Suppressor macrophage treated with lipopolysaccharide for 4 hours (primary cell): ENCODE results near the gene POLD2.

Experiments used
- DNase-seq: peaks from one replicate; pipeline ENCODE4 v3.0.0-alpha.2; 2020

The POLD2 gene

DNA sequence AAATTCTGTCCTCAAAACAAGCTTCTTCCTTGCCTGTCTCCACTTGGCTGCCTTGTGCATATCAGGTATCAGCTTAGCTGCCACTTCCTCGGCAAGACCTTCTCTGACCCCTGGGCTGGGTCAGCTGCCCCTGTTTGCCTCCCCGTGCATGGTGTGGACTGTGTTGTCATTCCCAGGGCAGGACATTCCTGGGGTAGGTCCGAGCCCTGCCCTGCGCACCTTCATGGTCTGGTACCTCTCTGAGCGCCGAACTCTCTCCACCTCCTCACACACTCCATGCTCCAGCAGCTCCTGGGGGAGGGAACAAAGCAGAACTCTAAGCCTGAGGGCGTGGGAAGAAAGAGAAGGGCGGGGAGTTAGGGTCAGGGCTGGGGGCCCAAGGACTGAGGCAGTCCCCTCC, 44.8 kb downstream of the POLD2 start:
- DNase-seq = no peak

DNA sequence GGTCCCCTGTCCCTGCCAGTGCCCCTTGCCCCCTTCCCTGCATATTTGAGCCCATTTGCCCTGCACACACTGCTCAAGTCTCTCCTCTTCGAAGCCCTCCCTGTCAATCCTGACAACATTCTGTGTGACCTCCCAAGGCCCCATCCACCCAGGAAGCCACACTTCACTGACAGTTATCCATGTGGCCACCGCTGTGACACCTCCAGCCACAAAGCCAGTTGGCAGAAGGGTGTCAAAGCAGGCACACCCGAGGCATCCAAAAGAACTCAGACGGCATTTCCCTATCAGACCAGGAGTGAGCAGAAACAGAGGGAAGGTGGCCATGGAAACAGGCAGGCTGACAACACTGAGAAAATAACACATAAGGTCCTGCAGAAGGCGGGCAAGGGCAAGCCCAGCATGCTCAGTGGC, 45.7 kb downstream of the POLD2 start:
- no peak for DNase-seq

DNA sequence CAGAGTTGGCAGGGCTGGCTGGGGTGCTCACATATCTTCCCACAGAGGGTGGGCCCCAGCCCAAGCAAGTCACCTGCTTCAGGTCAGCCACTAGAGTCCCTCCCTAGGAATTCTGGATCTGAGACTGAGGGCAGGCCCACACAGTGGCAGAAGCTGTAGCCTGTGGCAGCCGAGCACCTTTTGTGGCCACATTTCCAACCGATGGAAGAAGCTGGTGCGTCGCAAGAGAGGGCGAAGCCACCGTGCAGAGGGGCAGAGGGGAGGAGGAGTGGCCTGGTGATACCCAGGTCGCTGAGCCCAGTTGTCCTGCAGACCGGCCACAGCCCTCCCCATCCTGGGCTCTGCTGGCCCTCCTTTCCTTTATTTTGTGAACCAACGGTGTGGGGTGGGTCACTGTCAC, 46.3 kb downstream of the POLD2 start:
- no peak for DNase-seq

DNA sequence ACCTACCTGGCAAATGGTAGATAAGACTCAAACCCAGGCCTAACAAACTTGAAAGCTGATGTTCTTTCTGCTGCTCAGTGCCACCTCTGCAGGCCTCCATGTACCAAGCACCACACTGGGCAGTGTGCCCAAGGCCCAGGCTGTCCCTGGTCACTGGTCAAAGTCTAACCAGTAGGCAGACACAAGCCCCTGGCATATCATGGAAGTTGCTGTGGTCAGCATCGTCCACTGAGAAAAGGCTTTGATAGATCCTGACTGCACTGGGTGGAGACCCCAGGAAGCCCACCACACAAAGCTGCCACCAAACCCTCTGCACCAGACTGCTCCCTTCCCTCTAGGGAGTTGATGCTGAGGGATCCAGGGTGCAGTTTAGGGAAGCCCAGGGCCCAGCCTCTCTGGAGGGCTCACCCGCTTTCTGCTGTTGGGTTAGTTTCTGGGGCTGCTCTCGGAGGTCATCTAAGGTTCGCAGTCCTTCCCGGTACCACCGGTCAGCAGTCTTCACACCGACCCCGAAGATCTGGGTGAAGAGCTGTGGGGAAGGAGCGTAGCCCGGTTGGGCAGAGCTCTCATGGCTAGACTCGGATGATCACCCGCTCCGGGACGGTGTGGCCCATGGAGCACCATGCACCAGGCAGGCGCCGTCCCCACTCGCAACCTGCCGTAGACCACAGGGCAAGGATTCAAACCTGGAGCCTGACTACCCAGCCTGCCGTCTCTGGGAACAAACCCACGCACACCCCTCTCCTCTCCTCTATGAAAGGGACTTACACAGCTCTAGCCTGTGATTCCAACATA, 47.0 kb downstream of the POLD2 start:
- DNase-seq = no peak

DNA sequence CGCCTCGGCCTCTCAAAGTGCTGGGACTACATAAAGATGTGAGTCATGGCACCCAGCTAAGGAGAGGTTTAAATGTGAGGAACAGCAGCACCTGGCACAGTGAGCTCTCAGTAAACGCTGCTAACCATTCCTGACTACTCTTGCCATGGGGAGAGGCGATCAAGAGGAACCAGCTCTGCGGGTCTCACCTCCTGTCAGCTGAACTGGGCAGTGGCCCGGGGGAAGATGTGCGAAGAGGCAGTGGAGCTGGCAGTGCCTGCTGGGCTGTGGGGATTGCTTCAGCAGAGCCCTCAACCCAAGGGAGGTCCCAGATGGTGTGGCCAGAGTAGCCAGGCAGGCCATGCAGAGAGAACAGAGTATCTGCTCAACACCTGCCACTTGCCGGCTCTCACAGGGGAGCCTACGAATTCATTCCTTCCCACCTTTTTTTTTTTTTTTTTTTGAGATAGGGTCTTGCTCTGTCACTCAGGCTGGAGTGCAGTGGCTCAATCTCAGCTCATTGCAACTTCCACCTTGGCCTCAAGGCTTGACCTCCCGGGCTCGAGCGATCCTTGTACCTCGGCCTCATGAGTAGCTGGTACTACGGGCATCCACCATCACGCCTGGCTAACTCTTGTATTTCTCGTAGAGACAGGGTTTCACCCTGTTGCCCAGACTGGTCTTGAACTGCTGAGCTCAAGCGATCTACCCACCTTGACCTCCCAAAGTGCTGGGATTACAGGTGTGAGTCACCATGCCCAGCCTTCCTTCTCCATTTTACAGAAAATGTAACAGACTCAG, 47.9 kb downstream of the POLD2 start:
- no peak for DNase-seq

DNA sequence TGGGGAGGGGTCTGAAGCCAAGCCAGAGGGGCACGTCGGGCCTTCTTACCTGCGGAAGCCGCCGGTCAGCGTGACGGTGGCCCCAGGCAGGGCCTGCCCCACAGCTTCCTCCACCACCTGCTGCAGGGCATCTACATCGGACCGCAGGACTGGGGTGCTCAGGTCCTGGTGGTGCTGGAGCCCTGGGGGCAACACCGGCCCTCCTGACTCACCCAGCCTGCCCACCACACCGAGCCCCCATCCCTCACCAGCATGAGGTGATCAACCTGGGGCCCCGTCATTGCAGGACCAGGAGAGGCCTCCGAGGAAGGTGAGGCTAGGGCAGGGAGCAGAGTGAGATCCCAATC, 49.0 kb downstream of the POLD2 start:
- no peak for DNase-seq

DNA sequence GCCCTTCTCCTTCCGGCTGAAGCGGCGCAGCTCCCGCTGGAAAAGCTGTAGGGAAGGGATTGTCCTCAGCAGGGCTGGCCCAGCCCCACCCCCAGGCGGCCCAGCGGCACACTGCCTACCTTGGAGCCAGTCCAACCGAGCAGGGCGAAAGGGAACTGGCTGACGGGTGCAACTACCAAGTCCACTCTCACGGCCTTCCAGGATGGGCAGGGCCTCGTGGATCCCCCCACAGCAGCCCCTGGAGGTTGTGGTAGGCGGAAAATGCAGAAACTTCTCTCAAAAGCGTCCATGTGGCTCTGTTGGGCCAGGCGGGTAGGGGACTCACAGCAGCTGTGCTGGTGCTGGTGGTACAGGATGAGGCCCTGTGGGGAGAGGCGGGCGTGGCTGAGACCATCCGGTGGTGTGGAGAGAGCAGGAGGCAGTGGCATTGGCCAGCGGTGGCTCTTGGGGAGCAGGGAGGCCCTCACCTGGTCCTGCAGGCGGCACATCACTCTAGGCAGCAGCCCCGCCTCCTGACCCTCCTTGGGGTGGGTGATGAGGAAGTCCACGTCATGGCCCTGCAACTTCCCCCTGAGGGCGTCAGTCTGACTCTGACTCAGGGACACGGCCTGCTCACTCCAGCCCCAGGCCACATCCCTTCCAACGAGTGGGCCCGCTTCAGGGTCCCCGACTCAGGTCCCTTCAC, 49.5 kb downstream of the POLD2 start:
- DNase-seq = peak; percentile 92

DNA sequence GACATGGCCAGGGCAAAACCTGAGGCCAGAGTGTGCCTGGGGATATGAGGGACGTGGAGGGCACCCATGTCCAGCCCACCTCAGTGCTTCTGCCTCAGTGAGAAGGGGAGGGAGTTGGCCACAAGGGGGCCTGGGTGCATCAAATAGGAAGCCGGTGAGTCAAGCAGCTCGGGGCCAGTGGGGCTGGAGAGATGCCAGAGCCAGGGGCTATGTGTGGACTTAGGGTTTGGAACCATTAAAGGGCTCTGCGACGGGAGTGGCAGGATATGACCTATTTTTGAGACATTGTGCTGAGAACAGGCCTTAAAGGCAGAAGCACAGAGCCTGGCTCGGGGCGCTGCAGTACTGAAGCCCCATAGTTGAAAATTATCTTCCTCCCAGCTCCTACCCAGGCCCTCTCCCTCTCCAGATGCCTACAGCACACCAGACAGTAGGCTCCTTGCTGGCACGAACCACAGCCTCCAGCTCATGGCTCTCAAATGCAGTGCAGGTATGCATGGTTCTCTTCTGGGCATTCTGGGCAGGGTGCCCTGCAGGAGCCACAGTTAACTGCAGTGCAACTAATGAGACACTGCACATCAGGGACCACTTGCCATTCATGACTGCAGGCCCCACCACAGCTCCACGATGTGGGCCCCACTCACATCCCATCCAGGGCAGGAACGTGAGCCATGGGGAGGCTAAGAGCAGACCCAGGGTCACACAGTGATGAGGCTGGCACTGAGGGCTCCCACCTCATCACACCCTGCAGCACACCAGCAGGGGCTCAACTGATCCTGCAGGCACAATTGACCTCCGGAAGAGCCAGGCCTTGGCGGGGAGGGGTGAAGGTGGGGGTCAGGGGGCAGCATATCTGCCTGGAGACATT, 50.8 kb downstream of the POLD2 start:
- peak; percentile 68 for DNase-seq

DNA sequence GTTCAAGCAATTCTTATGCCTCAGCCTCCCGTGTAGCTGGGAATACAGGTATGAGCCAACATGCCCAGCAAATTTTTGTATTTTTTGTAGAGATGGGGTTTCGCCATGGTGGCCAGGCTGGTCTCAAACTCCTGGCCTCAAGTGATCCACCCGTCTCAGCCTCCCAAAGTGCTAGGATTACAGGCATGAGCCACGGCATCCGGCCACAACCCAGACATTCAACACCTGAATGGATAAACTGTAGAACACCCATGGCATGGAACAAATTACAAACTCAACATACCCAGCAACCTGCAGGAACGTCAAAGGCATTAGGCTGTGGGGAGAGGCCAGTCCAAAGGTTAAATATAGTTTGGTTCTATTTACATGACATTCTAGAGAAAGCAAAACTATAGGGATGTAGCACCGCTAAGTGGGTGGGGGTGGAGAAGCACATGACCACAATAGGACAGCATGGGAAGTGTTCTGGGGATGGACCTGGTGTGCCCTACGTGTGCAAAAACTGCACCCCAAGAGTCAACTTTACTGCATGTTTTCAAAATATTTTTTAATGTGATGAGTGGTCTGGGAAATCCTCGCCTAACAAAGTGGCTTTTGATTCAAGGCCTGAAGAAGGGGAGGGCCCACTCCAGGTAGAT, 51.5 kb downstream of the POLD2 start:
- no peak for DNase-seq

DNA sequence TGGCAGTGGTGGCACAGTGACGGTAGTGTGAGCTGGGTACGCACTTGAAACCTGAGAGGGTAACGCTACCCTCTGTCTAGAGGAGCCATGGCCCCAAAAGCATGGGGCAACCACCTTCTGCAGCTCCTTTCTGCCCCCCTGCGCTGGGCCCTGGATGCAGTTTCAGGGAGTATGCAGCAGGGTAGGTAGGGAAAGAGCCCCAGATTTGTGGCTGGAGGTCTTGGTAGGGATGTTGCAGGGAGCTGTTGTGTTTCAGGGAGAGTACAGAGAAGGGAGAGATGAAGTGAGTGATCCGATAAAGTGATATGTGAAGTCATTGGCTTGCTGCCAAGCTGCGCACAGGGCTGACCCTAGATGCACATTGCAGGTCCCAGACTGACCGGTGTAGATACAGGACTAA, 55.3 kb downstream of the POLD2 start:
- no peak for DNase-seq

DNA sequence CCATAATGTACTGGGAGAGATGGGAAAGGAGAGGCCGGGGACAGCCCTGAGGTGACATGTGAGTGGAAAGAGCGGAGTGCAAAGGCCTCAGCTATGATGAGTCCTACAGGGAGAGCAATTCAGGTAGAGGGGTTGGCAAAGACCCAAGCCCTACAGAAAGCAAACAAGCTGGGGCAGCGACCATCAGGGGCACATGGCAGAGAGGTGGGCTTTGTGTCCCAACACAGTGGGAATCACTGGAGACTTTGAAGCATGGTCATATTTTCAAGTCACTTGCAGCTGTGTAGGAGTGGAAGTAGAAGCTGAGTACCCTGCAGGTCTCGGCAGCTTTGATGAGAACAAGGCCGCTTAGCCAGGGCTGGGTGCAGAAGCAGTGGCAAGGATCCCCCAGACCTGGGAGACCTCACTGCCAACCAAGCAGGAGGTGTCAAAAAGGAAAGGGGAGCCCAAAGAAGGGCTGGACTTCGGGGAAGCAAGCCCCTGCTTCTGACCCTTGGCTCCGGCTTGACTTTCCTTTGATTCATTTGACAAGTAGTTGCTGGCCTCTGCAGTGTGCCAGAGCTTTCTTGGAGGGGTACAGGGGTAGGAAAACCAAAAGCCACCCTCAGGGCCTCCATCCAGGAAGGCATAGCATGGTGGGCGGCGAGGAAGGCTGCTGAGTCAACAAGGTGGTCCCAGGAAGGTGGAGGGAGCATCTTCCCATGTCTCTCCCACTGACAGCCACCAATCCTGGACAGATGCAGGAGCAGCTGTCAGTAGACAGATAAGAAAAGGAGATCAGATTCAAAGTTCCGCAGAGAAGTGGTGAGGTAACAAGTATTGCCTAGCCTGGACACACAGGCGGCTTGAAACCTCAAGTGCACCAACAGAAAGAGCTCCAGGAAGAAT, 56.0 kb downstream of the POLD2 start:
- no peak for DNase-seq

DNA sequence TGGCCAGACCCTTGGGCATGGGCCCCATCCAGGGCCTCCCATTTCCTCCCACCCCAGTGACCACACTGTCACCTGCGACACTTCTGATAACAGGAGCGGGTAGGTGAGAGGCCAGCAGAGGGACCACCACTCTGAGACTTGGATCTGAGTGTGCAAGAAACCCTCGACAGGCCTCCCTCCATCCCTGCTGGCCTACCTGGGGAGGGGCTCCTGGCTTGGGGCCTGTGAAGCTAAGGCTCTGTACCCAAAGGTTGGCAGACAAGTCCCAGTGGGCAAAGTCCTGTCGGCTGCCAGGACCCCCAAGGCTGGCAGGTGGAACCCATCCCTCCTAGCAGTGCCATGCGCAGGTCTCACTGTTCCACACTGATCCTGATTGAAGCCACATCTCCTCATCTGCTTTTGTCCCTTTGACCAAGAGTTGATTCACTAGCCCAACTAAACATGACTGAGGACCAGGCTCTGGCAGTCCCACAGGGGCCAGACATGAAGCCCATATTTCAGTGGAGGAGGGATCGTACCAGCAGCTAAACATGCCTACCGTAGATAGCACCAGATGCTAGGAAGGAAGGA, 56.8 kb downstream of the POLD2 start:
- no peak for DNase-seq

DNA sequence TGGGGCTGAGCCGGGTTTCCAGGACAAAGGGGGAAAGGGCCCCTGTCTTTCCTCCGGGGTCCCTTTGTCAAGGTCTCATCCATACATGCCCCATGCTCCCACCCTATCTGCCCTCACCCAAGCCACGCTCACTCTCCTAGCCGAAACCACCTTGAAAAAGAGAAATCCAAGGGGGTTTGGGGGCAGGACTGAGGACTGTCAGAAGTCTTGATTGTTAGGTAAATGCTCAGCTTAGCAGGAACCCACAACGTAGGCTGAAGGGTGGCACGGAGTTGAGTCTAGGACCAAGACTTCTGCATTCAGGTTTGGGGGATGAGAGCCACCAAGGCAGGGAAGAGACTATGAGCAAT, 57.3 kb downstream of the POLD2 start:
- DNase-seq = no peak

DNA sequence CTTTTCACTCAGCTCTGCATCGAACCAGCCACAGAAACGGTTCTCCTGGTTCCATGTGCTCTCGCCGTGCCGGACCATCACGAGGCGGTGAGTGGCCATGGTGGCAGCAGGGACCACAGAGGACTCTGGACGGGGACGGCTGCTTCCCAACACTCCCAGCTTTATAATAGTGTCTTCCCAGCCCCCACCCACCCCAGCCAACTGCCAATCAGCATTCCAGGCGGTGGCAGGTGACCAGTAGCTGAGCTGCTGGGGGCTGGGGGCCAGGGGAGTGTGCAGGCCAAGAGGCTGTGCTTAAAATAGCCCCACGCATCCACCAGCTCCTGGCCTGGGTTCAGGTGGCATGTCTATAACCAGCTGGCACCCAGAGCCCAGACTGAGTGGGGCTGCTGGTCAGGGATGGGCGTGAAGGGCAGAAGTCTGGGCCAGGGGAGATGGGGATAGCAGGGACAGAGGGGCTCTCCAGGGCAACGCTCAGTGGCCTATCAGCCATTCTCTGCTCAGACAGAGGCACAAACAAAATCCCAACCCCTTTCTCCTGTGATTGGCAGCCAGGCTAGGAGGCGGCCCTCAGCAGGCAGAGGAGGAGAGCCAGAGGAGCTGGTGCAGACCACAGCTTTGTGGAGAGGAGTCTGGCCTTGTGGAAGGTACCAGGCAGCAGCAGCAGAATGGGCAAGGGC, 57.8 kb downstream of the POLD2 start, which contains the start of gene PGAM2:
TSS of gene PGAM2 (minus strand) at position 137 of the 680 bp plus-strand sequence. CDS start at position 99, 38 bp downstream.
- DNase-seq = no peak

DNA sequence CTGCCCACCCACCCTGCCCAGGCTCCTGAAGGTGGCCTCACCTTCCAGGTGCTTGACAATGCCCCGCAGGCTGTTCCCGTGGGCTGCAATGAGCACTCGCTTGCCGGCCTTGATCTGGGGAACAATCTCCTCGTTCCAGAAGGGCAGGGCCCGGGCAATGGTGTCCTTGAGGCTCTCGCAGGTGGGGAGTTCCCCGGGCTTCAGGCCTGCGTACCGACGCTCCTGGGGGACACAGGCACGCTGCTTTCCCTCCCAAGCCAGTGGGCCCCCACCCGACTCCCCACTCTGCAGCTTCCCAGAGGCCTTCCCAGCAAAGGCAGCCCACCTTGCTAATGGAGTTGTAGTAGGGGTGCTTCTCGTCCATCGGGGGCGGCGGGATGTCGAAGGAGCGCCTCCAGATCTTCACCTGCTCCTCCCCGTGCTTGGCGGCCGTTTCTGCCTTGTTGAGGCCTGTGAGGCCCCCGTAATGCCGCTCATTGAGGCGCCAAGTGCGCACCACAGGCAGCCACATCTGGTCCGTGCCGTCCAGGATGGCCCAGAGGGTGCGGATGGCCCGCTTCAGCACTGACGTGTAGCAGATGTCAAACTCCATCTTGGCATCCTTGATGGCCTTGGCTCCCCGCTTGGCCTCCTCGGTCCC, 58.4 kb downstream of the POLD2 start:
- no peak for DNase-seq
